Measurements from ENCODE around the gene BHMT.

DNA sequence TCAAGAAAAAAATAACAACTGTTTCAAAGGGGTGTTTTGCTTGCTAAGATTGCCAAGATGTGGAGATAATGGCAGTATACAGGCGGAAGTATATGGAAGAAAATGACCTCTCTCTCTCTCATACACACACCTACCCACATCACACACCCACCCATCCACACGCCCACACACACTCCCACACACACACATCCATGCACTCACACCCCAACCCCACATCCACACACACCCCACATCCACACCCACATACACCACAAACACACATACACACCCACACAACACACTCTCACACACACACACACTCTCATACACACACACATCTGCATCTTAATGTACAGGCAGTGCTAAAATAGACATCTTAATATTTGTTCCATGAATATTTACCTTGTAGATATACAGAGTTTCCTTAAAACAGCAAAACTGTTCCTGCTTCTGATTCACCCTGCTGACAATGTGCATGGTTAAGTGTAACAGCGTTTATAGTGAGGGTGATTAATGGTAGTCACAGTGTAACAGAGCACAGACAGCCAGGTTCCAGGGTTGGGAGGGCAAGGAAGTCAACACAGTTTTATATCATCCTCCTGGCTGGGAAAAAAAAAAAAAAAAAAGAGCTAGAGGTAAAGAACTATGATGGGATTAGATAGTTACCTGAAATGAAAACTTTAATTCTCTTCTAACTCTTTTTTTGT lies 33.8 kb upstream of the BHMT start:
- TF ChIP-seq, protein P1, sequence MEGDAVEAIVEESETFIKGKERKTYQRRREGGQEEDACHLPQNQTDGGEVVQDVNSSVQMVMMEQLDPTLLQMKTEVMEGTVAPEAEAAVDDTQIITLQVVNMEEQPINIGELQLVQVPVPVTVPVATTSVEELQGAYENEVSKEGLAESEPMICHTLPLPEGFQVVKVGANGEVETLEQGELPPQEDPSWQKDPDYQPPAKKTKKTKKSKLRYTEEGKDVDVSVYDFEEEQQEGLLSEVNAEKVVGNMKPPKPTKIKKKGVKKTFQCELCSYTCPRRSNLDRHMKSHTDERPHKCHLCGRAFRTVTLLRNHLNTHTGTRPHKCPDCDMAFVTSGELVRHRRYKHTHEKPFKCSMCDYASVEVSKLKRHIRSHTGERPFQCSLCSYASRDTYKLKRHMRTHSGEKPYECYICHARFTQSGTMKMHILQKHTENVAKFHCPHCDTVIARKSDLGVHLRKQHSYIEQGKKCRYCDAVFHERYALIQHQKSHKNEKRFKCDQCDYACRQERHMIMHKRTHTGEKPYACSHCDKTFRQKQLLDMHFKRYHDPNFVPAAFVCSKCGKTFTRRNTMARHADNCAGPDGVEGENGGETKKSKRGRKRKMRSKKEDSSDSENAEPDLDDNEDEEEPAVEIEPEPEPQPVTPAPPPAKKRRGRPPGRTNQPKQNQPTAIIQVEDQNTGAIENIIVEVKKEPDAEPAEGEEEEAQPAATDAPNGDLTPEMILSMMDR (IDR thresholded peaks at IDR 0.05): no peak
- no peak for TF ChIP-seq POLR2A (IDR thresholded peaks at IDR 0.05)

Measured in adrenal gland (tissue), 5 donors.